WTC11 (cell line): ENCODE results near the gene FNIP2. TPM values are rescaled to one million over a fixed set of nuclear protein-coding genes. Genes with fewer than 3 reads are reported as not detected.

Source experiments
- ATAC-seq: fragments of 200-7000 bp; cut with Tn5 transposase; 2 replicates; pipeline ENCODE4 v1.10.0; 2021; ENCODE audit warnings: mild to moderate bottlenecking, moderate library complexity
- CTCF ChIA-PET: fragments of 300-600 bp; sonication (Branson Sonifier 250); formaldehyde crosslinking; loops from one replicate; lab custom pipeline; 2021; ENCODE audit warnings: antibody characterized with exemption; lab: Charles Lee
- POLR2A ChIA-PET: fragments of 350-600 bp; sonication (Branson Sonifier 250); formaldehyde crosslinking; loops from one replicate; lab custom pipeline; 2021; ENCODE audit warnings: antibody characterized with exemption; lab: Charles Lee
- DNase-seq: peaks from one replicate; pipeline ENCODE4 v3.0.0; 2021; ENCODE audit warnings: low spot score
- H3K27ac Mint-ChIP-seq: 2 replicates; pipeline ENCODE4 v1.8.0; 2021; ENCODE audit warnings: mixed read lengths
- H3K27me3 Mint-ChIP-seq: 2 replicates; pipeline ENCODE4 v1.8.0; 2021; ENCODE audit warnings: low read depth, mild to moderate bottlenecking, moderate library complexity, mixed read lengths
- H3K36me3 Mint-ChIP-seq: 2 replicates; pipeline ENCODE4 v1.8.0; 2021; ENCODE audit warnings: mixed read lengths
- H3K4me1 Mint-ChIP-seq: 2 replicates; pipeline ENCODE4 v1.8.0; 2022; ENCODE audit warnings: mixed read lengths
- H3K4me3 Mint-ChIP-seq: 2 replicates; pipeline ENCODE4 v1.8.0; 2021; ENCODE audit warnings: mild to moderate bottlenecking, moderate library complexity, mixed read lengths
- H3K9me3 Mint-ChIP-seq: 2 replicates; pipeline ENCODE4 v1.8.0; 2021; ENCODE audit warnings: mixed read lengths
- CBFB ChIP-seq: sonication (generic); formaldehyde crosslinking; IDR thresholded peaks from 2 replicates; pipeline ENCODE4 v1.8.1; 2022; ENCODE audit warnings: mild to moderate bottlenecking, low read depth, missing genetic modification reagents
- ELF4 ChIP-seq: sonication (generic); formaldehyde crosslinking; IDR thresholded peaks from 2 replicates; pipeline ENCODE4 v1.8.1; 2022; ENCODE audit warnings: low read depth, mild to moderate bottlenecking, moderate library complexity, missing genetic modification reagents
- GRHL2 ChIP-seq: fragments of 250-450 bp; sonication (Bioruptor Pico); IDR thresholded peaks from 2 replicates; pipeline ENCODE4 v1.8.0; 2022; ENCODE audit warnings: mild to moderate bottlenecking, moderate library complexity; ENCODE audit not compliant: insufficient replicate concordance, severe bottlenecking
- MYBL2 ChIP-seq: sonication (generic); formaldehyde crosslinking; IDR thresholded peaks from 2 replicates; pipeline ENCODE4 v1.8.1; 2023; ENCODE audit warnings: mild to moderate bottlenecking, moderate library complexity, missing genetic modification reagents
- NR1H2 ChIP-seq: sonication (generic); formaldehyde crosslinking; IDR thresholded peaks from 2 replicates; pipeline ENCODE4 v1.9.0; 2021; ENCODE audit warnings: mild to moderate bottlenecking, moderate library complexity, missing genetic modification reagents
- OVOL2 ChIP-seq: fragments of 250-450 bp; sonication (Bioruptor Pico); IDR thresholded peaks from 2 replicates; pipeline ENCODE4 v1.9.0; 2021; ENCODE audit warnings: mild to moderate bottlenecking, borderline replicate concordance
- SMAD3 ChIP-seq: sonication (generic); formaldehyde crosslinking; IDR thresholded peaks from 2 replicates; pipeline ENCODE4 v1.8.0; 2022; ENCODE audit warnings: missing genetic modification reagents, mild to moderate bottlenecking, borderline replicate concordance
- TP53 ChIP-seq: sonication (generic); formaldehyde crosslinking; IDR thresholded peaks from 2 replicates; pipeline ENCODE4 v1.8.1; 2023; ENCODE audit warnings: mild to moderate bottlenecking, missing genetic modification reagents
- ZBTB21 ChIP-seq: sonication (generic); formaldehyde crosslinking; IDR thresholded peaks from 2 replicates; pipeline ENCODE4 v1.8.1; 2023; ENCODE audit warnings: mild to moderate bottlenecking, missing genetic modification reagents, borderline replicate concordance
- ZNF396 ChIP-seq: fragments of 250-450 bp; sonication (Bioruptor Pico); IDR thresholded peaks from 2 replicates; pipeline ENCODE4 v1.8.0; 2021; ENCODE audit warnings: mild to moderate bottlenecking, moderate library complexity, borderline replicate concordance
- ZNF423 ChIP-seq: fragments of 250-450 bp; sonication (Bioruptor Pico); IDR thresholded peaks from 2 replicates; pipeline ENCODE4 v2.1.2; 2022; ENCODE audit warnings: mild to moderate bottlenecking, moderate library complexity
- ZNF671 ChIP-seq: fragments of 250-450 bp; sonication (Bioruptor Pico); IDR thresholded peaks from 2 replicates; pipeline ENCODE4 v1.8.0; 2021; ENCODE audit warnings: mild to moderate bottlenecking
- total RNA-seq: library from RNA; stranded (reverse); gene quantifications from 3 replicates; pipeline ENCODE4 v1.2.3, GENCODE V29; 2021
- TF ChIP-seq, protein P1 (sequence below): fragments of 250-450 bp; sonication (Bioruptor Pico); IDR thresholded peaks from 2 replicates; pipeline ENCODE4 v1.9.0; 2021; ENCODE audit warnings: moderate library complexity, mild to moderate bottlenecking, inconsistent platforms, borderline replicate concordance
- TF ChIP-seq, protein P2 (sequence below): sonication (generic); formaldehyde crosslinking; conservative IDR thresholded peaks from 2 replicates; pipeline ENCODE4 v1.8.1; 2022; ENCODE audit warnings: mild to moderate bottlenecking, missing genetic modification reagents
- TF ChIP-seq, protein P3 (sequence below): sonication (generic); formaldehyde crosslinking; IDR thresholded peaks from 2 replicates; pipeline ENCODE4 v1.8.0; 2022; ENCODE audit warnings: mild to moderate bottlenecking, missing genetic modification reagents
- TF ChIP-seq, protein P4 (sequence below): sonication (generic); formaldehyde crosslinking; IDR thresholded peaks from 2 replicates; pipeline ENCODE4 v1.8.0; 2022; ENCODE audit warnings: mild to moderate bottlenecking, missing genetic modification reagents
- TF ChIP-seq, protein P5 (sequence below): sonication (generic); formaldehyde crosslinking; IDR thresholded peaks from 2 replicates; pipeline ENCODE4 v1.8.1; 2023; ENCODE audit warnings: mild to moderate bottlenecking, missing genetic modification reagents, borderline replicate concordance
- TF ChIP-seq, protein P6 (sequence below): sonication (generic); formaldehyde crosslinking; IDR thresholded peaks from 2 replicates; pipeline ENCODE4 v1.8.1; 2023; ENCODE audit warnings: mild to moderate bottlenecking, missing genetic modification reagents, moderate library complexity
- TF ChIP-seq, protein P7 (sequence below): sonication (generic); formaldehyde crosslinking; IDR thresholded peaks from 2 replicates; pipeline ENCODE4 v1.8.1; 2022; ENCODE audit warnings: low read depth, missing genetic modification reagents, borderline replicate concordance

The FNIP2 gene
- total RNA-seq, 1 experiment from 2014 or later: 8.6 TPM

DNA sequence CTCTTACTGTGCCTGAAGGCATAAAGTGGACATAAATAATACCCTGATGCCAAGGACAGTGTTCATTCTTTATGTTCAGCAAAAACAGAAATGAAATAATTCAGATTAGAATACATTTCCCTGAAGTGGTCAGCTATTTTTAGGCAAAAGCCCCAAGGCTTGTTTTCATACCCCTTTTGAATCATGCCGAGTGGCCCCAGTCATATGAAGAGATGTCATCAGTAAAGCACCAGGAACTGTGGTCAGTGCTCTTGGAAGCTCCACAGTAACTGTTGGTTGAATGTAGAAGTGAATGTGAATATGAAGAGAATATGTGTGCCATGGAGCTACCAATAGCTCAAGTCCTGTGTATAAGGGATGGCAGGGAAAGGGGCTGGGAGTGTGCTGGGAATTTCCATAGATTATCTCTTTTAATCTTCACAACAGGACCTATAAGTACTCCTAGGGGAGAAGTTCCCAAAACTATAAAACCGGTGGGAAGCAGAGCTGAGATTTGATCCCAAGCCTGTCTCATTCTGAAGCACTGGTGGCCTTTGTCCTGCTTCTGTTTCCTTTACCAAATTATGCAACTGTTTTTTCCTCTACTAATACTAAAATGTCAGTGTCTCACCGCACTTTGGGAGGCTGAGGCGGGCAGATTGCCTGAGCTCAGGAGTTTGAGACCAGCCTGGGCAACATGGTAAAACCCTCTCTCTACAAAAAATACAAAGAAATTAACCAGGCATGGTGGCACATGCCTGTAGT is 52.6 kb downstream of the FNIP2 start:
- Mint-ChIP-seq H3K4me3 (no peak overlapping the region), H3K27me3 (no peaks in the 10 kb centered on the region), H3K9me3 (no peaks in the 10 kb centered on the region), H3K36me3 (no peaks in the 10 kb centered on the region), H3K27ac (peak overlapping the region; percentile 47; the same call in 1 of the 2 replicates), H3K4me1 (peaks cover 17% of the 10 kb centered on the region)
- no peak; the same call in 1 of the 2 replicates for ATAC-seq
- TF ChIP-seq ZNF423 (CRISPR knock-in tag) (no peak), TP53 (no peak)
- TF ChIP-seq, protein P1, sequence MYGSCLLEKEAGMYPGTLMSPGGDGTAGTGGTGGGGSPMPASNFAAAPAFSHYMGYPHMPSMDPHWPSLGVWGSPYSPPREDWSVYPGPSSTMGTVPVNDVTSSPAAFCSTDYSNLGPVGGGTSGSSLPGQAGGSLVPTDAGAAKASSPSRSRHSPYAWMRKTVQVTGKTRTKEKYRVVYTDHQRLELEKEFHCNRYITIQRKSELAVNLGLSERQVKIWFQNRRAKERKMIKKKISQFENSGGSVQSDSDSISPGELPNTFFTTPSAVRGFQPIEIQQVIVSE (CRISPR knock-in tag): no peak
- TF ChIP-seq, protein P2, sequence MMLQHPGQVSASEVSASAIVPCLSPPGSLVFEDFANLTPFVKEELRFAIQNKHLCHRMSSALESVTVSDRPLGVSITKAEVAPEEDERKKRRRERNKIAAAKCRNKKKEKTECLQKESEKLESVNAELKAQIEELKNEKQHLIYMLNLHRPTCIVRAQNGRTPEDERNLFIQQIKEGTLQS (CRISPR knock-in tag): no peak
- ChIA-PET CTCF (interaction anchor here (0.7 kb wide), 1 partner anchor 85 kb away, joined by 3 read pairs; no protein-coding TSS in a partner anchor), POLR2A (no interaction called here)
- DNase-seq: no peak

DNA sequence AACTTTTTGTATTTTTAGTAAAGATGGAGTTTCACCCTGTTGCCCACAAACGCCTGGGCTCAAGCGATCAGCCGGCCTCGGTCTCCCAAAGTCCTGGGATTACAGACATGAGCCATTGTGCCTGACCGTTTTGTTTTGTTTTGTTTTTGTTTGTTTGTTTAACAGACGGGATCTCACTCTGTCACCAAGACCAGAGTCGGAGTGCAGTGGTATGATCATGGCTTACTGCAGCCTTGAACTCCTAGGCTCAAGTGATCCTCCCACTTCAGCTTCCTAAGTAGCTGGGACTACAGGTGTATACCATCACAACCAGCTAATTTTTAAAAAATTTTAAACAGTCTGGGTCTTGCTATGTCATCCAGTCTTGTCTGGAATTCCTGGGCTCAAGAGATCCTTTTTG is 53.5 kb downstream of the FNIP2 start:
- TF ChIP-seq, protein P3, sequence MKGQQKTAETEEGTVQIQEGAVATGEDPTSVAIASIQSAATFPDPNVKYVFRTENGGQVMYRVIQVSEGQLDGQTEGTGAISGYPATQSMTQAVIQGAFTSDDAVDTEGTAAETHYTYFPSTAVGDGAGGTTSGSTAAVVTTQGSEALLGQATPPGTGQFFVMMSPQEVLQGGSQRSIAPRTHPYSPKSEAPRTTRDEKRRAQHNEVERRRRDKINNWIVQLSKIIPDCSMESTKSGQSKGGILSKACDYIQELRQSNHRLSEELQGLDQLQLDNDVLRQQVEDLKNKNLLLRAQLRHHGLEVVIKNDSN: no peak
- ChIA-PET POLR2A (no interaction called here), CTCF (no interaction called here)
- no peak for ATAC-seq
- no peaks in the 10 kb centered on the region for H3K36me3 Mint-ChIP-seq
- H3K4me1 Mint-ChIP-seq: peaks cover 19% of the 10 kb centered on the region
- H3K27me3 Mint-ChIP-seq: no peaks in the 10 kb centered on the region
- no peak overlapping the region for H3K4me3 Mint-ChIP-seq
- H3K9me3 Mint-ChIP-seq: no peaks in the 10 kb centered on the region
- no peak for DNase-seq
- H3K27ac Mint-ChIP-seq: no peak overlapping the region

DNA sequence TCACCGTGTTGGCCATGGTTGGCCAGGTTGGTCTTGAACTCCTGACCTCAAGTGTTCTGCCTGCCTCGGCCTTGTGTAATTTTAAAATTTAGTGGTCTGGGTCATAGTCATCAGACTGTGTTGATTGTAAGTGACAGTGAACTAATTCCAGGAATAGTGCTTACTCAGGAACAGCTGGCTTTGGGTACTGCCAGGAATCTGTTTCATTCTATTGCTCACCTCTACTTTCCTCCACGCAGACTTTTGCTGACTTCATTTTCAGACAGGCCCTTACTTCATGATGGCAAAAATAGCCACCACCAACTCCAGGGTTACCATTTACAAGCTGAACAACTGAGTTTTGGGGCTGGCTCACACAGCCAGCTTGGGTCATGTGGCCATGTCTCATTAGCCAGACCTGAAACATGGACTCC is 54.6 kb downstream of the FNIP2 start:
- no peak overlapping the region for H3K27ac Mint-ChIP-seq
- DNase-seq (no peak), ATAC-seq (no peak)
- no peak overlapping the region for H3K4me3 Mint-ChIP-seq
- H3K9me3 Mint-ChIP-seq: no peaks in the 10 kb centered on the region
- no peaks in the 10 kb centered on the region for H3K36me3 Mint-ChIP-seq
- ChIA-PET CTCF (no interaction called here), POLR2A (no interaction called here)
- H3K4me1 Mint-ChIP-seq: peaks cover 15% of the 10 kb centered on the region
- TF ChIP-seq ZBTB21 (CRISPR knock-in tag): no peak
- TF ChIP-seq NR1H2 (CRISPR knock-in tag): no peak
- no peak for TF ChIP-seq MYBL2 (CRISPR knock-in tag)
- TF ChIP-seq, protein P4, sequence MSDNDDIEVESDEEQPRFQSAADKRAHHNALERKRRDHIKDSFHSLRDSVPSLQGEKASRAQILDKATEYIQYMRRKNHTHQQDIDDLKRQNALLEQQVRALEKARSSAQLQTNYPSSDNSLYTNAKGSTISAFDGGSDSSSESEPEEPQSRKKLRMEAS (CRISPR knock-in tag): no peak
- no peak for TF ChIP-seq ELF4 (CRISPR knock-in tag)
- TF ChIP-seq CBFB: no peak
- no peaks in the 10 kb centered on the region for H3K27me3 Mint-ChIP-seq

DNA sequence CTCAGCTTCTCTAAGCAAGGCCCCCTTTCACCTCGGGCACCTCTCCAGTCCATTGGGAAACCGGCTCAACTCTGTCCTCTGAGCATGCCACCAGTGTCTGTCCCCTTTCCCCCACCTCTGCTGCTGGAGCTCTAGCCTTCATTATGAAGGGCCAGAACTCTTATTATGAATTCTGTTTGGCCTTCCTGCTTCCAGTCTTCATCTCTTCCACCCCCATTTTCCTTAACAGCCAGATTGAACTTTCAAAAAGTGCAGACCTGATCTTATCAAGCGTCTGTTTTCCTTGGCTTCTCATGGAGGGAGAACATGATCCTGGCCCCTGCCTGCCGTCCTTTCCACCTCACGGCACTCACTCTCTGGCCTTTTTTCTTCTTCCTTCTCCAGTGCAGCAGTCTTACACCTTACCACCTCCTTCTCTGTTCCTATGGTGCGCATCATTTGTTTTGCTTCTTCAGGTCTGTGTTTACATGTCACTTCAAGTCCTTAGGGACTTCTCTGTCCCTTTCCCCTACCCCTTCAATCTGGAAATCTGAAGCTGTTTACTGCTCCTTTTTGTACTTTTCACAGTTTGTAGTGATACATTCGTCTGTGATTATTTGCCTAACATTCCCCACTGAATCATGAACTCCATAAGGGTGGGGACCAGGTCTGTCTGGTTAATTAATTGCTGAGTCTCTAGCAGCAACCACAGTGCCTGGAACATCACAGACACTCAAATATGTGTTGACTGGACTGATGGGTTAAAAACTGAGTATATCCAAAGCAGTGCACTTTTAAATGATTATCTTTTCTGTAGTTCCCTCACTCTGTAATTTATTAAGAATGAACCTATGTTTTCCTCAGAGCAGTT is 55.8 kb downstream of the FNIP2 start:
- Mint-ChIP-seq H3K27ac (peak overlapping the region; percentile 7; the same call in 1 of the 2 replicates), H3K4me1 (peaks cover 13% of the 10 kb centered on the region), H3K36me3 (no peaks in the 10 kb centered on the region), H3K27me3 (no peaks in the 10 kb centered on the region), H3K9me3 (no peaks in the 10 kb centered on the region), H3K4me3 (no peak overlapping the region)
- ChIA-PET CTCF (no interaction called here), POLR2A (no interaction called here)
- DNase-seq (no peak), ATAC-seq (no peak)
- TF ChIP-seq SMAD3 (CRISPR knock-in tag): no peak
- TF ChIP-seq, protein P5, sequence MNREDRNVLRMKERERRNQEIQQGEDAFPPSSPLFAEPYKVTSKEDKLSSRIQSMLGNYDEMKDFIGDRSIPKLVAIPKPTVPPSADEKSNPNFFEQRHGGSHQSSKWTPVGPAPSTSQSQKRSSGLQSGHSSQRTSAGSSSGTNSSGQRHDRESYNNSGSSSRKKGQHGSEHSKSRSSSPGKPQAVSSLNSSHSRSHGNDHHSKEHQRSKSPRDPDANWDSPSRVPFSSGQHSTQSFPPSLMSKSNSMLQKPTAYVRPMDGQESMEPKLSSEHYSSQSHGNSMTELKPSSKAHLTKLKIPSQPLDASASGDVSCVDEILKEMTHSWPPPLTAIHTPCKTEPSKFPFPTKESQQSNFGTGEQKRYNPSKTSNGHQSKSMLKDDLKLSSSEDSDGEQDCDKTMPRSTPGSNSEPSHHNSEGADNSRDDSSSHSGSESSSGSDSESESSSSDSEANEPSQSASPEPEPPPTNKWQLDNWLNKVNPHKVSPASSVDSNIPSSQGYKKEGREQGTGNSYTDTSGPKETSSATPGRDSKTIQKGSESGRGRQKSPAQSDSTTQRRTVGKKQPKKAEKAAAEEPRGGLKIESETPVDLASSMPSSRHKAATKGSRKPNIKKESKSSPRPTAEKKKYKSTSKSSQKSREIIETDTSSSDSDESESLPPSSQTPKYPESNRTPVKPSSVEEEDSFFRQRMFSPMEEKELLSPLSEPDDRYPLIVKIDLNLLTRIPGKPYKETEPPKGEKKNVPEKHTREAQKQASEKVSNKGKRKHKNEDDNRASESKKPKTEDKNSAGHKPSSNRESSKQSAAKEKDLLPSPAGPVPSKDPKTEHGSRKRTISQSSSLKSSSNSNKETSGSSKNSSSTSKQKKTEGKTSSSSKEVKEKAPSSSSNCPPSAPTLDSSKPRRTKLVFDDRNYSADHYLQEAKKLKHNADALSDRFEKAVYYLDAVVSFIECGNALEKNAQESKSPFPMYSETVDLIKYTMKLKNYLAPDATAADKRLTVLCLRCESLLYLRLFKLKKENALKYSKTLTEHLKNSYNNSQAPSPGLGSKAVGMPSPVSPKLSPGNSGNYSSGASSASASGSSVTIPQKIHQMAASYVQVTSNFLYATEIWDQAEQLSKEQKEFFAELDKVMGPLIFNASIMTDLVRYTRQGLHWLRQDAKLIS (CRISPR knock-in tag): no peak
- TF ChIP-seq, protein P6, sequence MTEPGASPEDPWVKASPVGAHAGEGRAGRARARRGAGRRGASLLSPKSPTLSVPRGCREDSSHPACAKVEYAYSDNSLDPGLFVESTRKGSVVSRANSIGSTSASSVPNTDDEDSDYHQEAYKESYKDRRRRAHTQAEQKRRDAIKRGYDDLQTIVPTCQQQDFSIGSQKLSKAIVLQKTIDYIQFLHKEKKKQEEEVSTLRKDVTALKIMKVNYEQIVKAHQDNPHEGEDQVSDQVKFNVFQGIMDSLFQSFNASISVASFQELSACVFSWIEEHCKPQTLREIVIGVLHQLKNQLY: no peak
- no peak for TF ChIP-seq ELF4 (CRISPR knock-in tag)
- TF ChIP-seq OVOL2 (CRISPR knock-in tag): no peak
- no peak for TF ChIP-seq ZNF396 (CRISPR knock-in tag)
- TF ChIP-seq, protein P7, sequence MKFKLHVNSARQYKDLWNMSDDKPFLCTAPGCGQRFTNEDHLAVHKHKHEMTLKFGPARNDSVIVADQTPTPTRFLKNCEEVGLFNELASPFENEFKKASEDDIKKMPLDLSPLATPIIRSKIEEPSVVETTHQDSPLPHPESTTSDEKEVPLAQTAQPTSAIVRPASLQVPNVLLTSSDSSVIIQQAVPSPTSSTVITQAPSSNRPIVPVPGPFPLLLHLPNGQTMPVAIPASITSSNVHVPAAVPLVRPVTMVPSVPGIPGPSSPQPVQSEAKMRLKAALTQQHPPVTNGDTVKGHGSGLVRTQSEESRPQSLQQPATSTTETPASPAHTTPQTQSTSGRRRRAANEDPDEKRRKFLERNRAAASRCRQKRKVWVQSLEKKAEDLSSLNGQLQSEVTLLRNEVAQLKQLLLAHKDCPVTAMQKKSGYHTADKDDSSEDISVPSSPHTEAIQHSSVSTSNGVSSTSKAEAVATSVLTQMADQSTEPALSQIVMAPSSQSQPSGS (CRISPR knock-in tag): no peak
- TF ChIP-seq ZNF671 (CRISPR knock-in tag): no peak
- no peak for TF ChIP-seq GRHL2 (CRISPR knock-in tag)
